ENCODE results near the gene CLDND2. TPM values are rescaled to one million over a fixed set of nuclear protein-coding genes. Genes with fewer than 3 reads are reported as not detected.

The CLDND2 gene
- total and polyA plus RNA-seq, 10 of the 15 experiments (the other 5 are each of a cell fraction or from before 2014, with no cell fraction given), result 0.24 to 7.1 (median 1.8) TPM; not detected in 1

DNA sequence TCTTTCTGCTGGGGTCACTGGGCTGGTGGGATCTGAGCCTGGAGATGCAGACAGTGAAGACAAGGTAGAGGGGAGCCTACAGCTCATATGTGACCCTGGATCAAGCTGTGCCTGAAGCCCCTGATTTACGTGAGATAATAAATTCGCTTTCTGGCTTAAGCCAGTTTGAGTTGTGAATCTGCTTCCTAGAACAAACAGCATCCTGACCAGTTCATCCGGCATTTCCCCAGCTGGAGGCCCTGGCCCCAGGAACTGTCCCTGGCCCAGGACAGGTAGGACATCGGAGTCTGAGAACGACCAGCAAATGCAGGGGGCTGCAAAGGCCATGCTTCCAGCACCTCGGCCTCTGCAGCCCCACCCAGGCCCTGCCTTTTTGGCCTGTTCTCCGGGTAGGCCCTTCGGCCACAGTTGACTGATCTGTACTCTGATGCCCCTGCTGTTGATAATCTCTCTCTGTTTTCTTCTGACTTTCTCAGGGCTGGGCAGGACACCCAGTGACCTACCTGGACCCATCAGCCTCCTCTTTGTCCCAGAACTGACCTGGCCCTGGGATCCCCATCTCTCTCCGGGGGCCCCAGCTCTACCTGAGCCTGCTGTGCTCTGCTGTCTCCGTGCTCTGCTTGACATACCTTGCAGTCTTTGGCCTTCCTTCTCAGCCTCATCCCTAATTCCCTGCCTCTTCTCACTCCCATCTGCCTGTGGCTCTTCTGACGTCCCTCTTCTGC, 17.4 kb downstream of the CLDND2 start (continued):
- TF ChIP-seq BRCA1 (IDR thresholded peaks at IDR 0.05; ENCODE audit: low read depth, low read length), result no peak
- TF ChIP-seq RUNX3 (IDR thresholded peaks at IDR 0.05; ENCODE audit: low read length), result no peak
- TF ChIP-seq, protein P1, sequence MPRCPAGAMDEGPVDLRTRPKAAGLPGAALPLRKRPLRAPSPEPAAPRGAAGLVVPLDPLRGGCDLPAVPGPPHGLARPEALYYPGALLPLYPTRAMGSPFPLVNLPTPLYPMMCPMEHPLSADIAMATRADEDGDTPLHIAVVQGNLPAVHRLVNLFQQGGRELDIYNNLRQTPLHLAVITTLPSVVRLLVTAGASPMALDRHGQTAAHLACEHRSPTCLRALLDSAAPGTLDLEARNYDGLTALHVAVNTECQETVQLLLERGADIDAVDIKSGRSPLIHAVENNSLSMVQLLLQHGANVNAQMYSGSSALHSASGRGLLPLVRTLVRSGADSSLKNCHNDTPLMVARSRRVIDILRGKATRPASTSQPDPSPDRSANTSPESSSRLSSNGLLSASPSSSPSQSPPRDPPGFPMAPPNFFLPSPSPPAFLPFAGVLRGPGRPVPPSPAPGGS (IDR thresholded peaks at IDR 0.05; ENCODE audit: borderline replicate concordance, insufficient read depth, low read depth, low read length, poor library complexity, severe bottlenecking), result no peak
- TF ChIP-seq IKZF1 (conservative IDR thresholded peaks at IDR 0.05), result no peak

DNA sequence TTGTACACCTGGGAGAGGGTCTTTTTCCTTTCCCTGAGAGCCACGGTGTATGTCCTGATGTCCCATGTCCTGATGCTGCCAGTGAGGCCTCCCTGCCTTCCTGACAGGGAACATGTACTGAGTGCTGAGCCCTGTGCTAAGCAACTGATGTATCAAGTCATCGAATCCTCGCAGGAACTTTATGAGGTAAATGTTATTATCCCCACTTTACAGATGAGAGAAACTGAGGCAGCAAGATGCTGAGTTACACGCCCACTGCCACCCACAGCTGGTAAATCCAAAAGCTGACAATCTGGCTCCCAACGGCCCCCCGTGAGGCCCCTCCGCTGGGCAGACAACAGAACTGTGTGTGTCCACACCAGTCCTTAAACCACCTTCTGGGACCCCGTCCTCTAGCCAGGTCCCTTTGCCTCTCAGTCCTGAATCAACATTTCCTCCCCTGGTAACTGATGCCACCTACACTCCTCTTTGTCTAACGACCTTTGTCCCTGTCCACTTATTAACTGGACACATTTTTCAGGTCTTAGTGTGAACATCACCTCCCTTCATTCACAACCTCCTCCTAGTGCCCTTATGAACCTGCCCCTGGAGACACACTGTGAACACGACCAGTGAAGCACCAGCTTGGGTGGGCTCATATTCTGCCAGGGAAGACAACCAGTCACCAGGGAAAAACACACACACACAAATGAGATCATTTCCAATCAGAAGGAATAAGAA, 21.4 kb downstream of the CLDND2 start:
- H3K4me1 ChIP-seq (ENCODE audit: control insufficient read depth, insufficient read depth, low read length), result peaks cover 17% of the 10 kb centered on the region
- H3K79me2 ChIP-seq (ENCODE audit: control insufficient read depth, insufficient read depth, low read length), result no peaks in the 10 kb centered on the region
- H3K4me3 ChIP-seq, result no peak overlapping the region
- SMC1A ChIA-PET (ENCODE audit: uncharacterized antibody, unreplicated experiment), result no interaction called here
- no peak overlapping the region for H3K27ac ChIP-seq (ENCODE audit: control insufficient read depth, insufficient read depth)
- H3K27me3 ChIP-seq (replicated peaks in 1 of 2; ENCODE audit: control insufficient read depth in 2 of 2, insufficient read depth in 2 of 2, low read length in 1 of 2), result no peaks in the 10 kb centered on the region
- H3K9me3 ChIP-seq (replicated peaks; ENCODE audit: control insufficient read depth, insufficient read depth, low read length), result no peaks in the 10 kb centered on the region
- in situ Hi-C loops (cut with MboI) (no loop called here), intact Hi-C loops (cut with micrococcal nuclease; ENCODE audit: unreplicated experiment) (no loop called here)
- 78% methylated on average over 10 of the region's 10 CpGs for WGBS (ENCODE audit: insufficient coverage, insufficient replicate concordance, low lambda C conversion rate, missing lambda C conversion rate)
- POLR2A ChIA-PET, result no interaction called here
- BruUV-seq (replicated peaks), result no TSS peak
- no peak overlapping the region for H3K4me2 ChIP-seq (ENCODE audit: control insufficient read depth, insufficient read depth)
- H3K36me3 ChIP-seq (ENCODE audit: control insufficient read depth in 2 of 2, insufficient read depth in 2 of 2, low read length in 1 of 2), result peaks cover 0 to 4% of the 10 kb centered on the region in 2 experiments; a peak in 2 of 4 replicates
- ATAC-seq (no peak), FAIRE-seq (no peak), DNase-seq (ENCODE audit: low read depth, low spot score) (no peak)
- RAD21 ChIA-PET (ENCODE audit: unreplicated experiment), result no interaction called here
- no peaks in the 10 kb centered on the region for H4K20me1 ChIP-seq (ENCODE audit: control insufficient read depth, insufficient read depth)
- CTCF ChIA-PET, result no interaction called here
- no peak overlapping the region for H2AFZ ChIP-seq (ENCODE audit: control insufficient read depth, low read depth, low read length)
- H3K9ac ChIP-seq (ENCODE audit: control insufficient read depth, insufficient read depth, low read length), result no peak overlapping the region
- TF ChIP-seq, protein P2, sequence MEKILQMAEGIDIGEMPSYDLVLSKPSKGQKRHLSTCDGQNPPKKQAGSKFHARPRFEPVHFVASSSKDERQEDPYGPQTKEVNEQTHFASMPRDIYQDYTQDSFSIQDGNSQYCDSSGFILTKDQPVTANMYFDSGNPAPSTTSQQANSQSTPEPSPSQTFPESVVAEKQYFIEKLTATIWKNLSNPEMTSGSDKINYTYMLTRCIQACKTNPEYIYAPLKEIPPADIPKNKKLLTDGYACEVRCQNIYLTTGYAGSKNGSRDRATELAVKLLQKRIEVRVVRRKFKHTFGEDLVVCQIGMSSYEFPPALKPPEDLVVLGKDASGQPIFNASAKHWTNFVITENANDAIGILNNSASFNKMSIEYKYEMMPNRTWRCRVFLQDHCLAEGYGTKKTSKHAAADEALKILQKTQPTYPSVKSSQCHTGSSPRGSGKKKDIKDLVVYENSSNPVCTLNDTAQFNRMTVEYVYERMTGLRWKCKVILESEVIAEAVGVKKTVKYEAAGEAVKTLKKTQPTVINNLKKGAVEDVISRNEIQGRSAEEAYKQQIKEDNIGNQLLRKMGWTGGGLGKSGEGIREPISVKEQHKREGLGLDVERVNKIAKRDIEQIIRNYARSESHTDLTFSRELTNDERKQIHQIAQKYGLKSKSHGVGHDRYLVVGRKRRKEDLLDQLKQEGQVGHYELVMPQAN (conservative IDR thresholded peaks at IDR 0.05), result no peak
- TF ChIP-seq MXI1 (IDR thresholded peaks at IDR 0.05; ENCODE audit: low read depth, low read length), result no peak
- TF ChIP-seq NR2C1 (IDR thresholded peaks at IDR 0.05), result no peak
- TF ChIP-seq SRF (IDR thresholded peaks at IDR 0.05; ENCODE audit: low read depth in 2 of 2, low read length in 2 of 2), result no peak
- no peak for TF ChIP-seq SREBF2 (IDR thresholded peaks at IDR 0.05; ENCODE audit: low read length)
- TF ChIP-seq MTA3 (IDR thresholded peaks at IDR 0.05; ENCODE audit: borderline replicate concordance, low read length), result no peak
- TF ChIP-seq, protein P3, sequence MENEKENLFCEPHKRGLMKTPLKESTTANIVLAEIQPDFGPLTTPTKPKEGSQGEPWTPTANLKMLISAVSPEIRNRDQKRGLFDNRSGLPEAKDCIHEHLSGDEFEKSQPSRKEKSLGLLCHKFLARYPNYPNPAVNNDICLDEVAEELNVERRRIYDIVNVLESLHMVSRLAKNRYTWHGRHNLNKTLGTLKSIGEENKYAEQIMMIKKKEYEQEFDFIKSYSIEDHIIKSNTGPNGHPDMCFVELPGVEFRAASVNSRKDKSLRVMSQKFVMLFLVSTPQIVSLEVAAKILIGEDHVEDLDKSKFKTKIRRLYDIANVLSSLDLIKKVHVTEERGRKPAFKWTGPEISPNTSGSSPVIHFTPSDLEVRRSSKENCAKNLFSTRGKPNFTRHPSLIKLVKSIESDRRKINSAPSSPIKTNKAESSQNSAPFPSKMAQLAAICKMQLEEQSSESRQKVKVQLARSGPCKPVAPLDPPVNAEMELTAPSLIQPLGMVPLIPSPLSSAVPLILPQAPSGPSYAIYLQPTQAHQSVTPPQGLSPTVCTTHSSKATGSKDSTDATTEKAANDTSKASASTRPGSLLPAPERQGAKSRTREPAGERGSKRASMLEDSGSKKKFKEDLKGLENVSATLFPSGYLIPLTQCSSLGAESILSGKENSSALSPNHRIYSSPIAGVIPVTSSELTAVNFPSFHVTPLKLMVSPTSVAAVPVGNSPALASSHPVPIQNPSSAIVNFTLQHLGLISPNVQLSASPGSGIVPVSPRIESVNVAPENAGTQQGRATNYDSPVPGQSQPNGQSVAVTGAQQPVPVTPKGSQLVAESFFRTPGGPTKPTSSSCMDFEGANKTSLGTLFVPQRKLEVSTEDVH (IDR thresholded peaks at IDR 0.05; ENCODE audit: low read depth, partially characterized antibody), result no peak
- TF ChIP-seq TCF3 (IDR thresholded peaks at IDR 0.05; ENCODE audit: borderline replicate concordance, insufficient read depth, low read depth, low read length), result no peak
- TF ChIP-seq CHD4 (IDR thresholded peaks at IDR 0.05), result no peak
- no peak for TF ChIP-seq SMARCA5 (IDR thresholded peaks at IDR 0.05)
- TF ChIP-seq JUNB (IDR thresholded peaks at IDR 0.05), result no peak
- no peak for TF ChIP-seq NFIC (IDR thresholded peaks at IDR 0.05; ENCODE audit: low read depth, low read length)
